NCI-H2029 treated with DMSO at 0.1 percent for 48 hours (cell line): ENCODE results near the gene INHBC.
A peak's percentile ranks its signal among the peaks of the same experiment; 100 is the strongest.

ENCODE experiments used
- DNase-seq: peaks from one replicate; lab custom pipeline; 2025; lab: John Stamatoyannopoulos, UW

The INHBC gene

GRCh38 chr12:57454566-57455373, 20.2 kb downstream of the INHBC start, which contains the start of gene INHBE:
TSS of gene INHBE (plus strand) at chr12:57455307. CDS start at chr12:57455537, 230 bp downstream.
- peak; percentile 42 for DNase-seq

- no peak for DNase-seq
Measured at GRCh38 chr12:57455374-57456144, 21.0 kb downstream of the INHBC start.

GRCh38 chr12:57456145-57456700, 21.6 kb downstream of the INHBC start:
- DNase-seq, result peak; percentile 22

- DNase-seq, result no peak
Measured at GRCh38 chr12:57456737-57457490, 22.3 kb downstream of the INHBC start.

- DNase-seq, result no peak
Measured at GRCh38 chr12:57458665-57459054, 24.1 kb downstream of the INHBC start.

- DNase-seq, result peak; percentile 94
Measured at GRCh38 chr12:57459055-57459749, 24.6 kb downstream of the INHBC start.

- no peak for DNase-seq
Measured at GRCh38 chr12:57459750-57460467, 25.3 kb downstream of the INHBC start, which contains the start of gene GLI1. TSS of gene GLI1 (plus strand) at chr12:57459785. CDS start at chr12:57463692, 3,907 bp downstream.

GRCh38 chr12:57460468-57460784, 25.8 kb downstream of the INHBC start:
- DNase-seq, result no peak

- DNase-seq, result no peak
Measured at GRCh38 chr12:57460841-57461275, 26.3 kb downstream of the INHBC start.

GRCh38 chr12:57461276-57461916, 26.8 kb downstream of the INHBC start:
- DNase-seq, result no peak

GRCh38 chr12:57461917-57462250, 27.3 kb downstream of the INHBC start:
- no peak for DNase-seq

- DNase-seq, result peak; percentile 87
Measured at GRCh38 chr12:57462251-57462911, 27.8 kb downstream of the INHBC start.

- no peak for DNase-seq
Measured at GRCh38 chr12:57462912-57463253, 28.3 kb downstream of the INHBC start.

GRCh38 chr12:57464569-57464968, 30.0 kb downstream of the INHBC start:
- DNase-seq, result no peak

GRCh38 chr12:57465030-57465746, 30.6 kb downstream of the INHBC start:
- DNase-seq, result no peak

- no peak for DNase-seq
Measured at GRCh38 chr12:57465747-57466505, 31.3 kb downstream of the INHBC start.

- no peak for DNase-seq
Measured at GRCh38 chr12:57467212-57467874, 32.8 kb downstream of the INHBC start.

GRCh38 chr12:57467915-57468314, 33.3 kb downstream of the INHBC start:
- no peak for DNase-seq
